Measurements from ENCODE around the gene SLC6A1. TPM values are rescaled to one million over a fixed set of nuclear protein-coding genes. Genes with fewer than 3 reads are reported as not detected.

The SLC6A1 gene
- total RNA-seq, 2 experiments from 2014 or later: not detected

DNA sequence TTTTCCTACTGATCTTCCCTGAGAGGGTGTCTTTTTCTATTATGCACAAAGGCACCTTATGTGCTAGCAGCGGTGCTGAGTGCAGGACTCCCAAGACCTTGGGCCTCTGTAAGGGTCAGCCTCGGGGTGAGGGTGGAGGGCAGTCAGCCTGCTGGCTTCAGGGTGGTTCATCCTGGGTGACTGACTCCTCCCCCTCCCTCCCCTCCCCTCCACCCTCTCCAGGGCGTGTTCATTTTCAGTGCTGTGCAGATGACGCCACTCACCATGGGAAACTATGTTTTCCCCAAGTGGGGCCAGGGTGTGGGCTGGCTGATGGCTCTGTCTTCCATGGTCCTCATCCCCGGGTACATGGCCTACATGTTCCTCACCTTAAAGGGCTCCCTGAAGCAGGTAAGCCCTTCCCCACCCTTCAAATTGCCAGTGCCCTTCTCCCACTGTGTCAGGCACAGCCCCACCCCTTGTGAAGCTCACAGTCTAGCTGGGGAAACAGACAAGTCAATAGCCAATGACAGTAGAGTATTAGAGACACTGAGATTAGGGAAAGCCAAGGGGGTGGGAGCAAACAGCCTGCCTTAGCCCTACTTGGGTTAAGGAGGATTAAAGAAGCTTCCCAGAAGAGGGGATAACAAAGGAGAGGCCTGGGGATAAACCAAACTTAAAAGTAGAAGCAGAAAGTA lies 41.9 kb downstream of the SLC6A1 start:
- no peaks in the 10 kb centered on the region for H3K36me3 ChIP-seq (ENCODE audit: insufficient read depth, low read length)
- Mint-ChIP-seq H3K27me3 (peaks cover 48% of the 10 kb centered on the region), H3K9me3 (no peaks in the 10 kb centered on the region), H3K4me3 (no peak overlapping the region), H3K27ac (no peak overlapping the region), H3K4me1 (ENCODE audit: low read depth) (no peaks in the 10 kb centered on the region), H3K36me3 (ENCODE audit: low read depth) (no peaks in the 10 kb centered on the region)
- H3K27me3 ChIP-seq (ENCODE audit: control insufficient read depth in 1 of 2, insufficient read depth in 2 of 2, low read length in 2 of 2): peaks cover 14 to 30% of the 10 kb centered on the region in 2 experiments
- ChIA-PET POLR2A (no interaction called here), CTCF (no interaction called here)
- no peak overlapping the region for H3K27ac ChIP-seq (ENCODE audit: low read depth in 1 of 2, low read length in 2 of 2)
- H3K4me1 ChIP-seq (ENCODE audit: insufficient read depth, low read length): no peaks in the 10 kb centered on the region
- no peak for DNase-seq
- intact Hi-C loops (cut with DNase I, micrococcal nuclease): no loop called here
- H3K9me3 ChIP-seq (ENCODE audit: control insufficient read depth in 1 of 2, insufficient read depth in 1 of 2, low read length in 2 of 2): peaks cover 0 to 12% of the 10 kb centered on the region in 2 experiments
- H3K4me3 ChIP-seq (ENCODE audit: low read length): no peak overlapping the region
- TF ChIP-seq, protein P1, sequence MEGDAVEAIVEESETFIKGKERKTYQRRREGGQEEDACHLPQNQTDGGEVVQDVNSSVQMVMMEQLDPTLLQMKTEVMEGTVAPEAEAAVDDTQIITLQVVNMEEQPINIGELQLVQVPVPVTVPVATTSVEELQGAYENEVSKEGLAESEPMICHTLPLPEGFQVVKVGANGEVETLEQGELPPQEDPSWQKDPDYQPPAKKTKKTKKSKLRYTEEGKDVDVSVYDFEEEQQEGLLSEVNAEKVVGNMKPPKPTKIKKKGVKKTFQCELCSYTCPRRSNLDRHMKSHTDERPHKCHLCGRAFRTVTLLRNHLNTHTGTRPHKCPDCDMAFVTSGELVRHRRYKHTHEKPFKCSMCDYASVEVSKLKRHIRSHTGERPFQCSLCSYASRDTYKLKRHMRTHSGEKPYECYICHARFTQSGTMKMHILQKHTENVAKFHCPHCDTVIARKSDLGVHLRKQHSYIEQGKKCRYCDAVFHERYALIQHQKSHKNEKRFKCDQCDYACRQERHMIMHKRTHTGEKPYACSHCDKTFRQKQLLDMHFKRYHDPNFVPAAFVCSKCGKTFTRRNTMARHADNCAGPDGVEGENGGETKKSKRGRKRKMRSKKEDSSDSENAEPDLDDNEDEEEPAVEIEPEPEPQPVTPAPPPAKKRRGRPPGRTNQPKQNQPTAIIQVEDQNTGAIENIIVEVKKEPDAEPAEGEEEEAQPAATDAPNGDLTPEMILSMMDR (IDR thresholded peaks at IDR 0.05): no peak
- ATAC-seq (ENCODE audit: poor library complexity): no peak

- Histone ChIP-seq H3K27ac (ENCODE audit: low read depth in 1 of 2, low read length in 2 of 2) (no peak overlapping the region), H3K36me3 (ENCODE audit: insufficient read depth, low read length) (no peaks in the 10 kb centered on the region), H3K9me3 (ENCODE audit: control insufficient read depth in 1 of 2, insufficient read depth in 1 of 2, low read length in 2 of 2) (peaks cover 0 to 12% of the 10 kb centered on the region in 2 experiments), H3K4me1 (ENCODE audit: insufficient read depth, low read length) (no peaks in the 10 kb centered on the region), H3K27me3 (ENCODE audit: control insufficient read depth in 1 of 2, insufficient read depth in 2 of 2, low read length in 2 of 2) (peaks cover 14 to 30% of the 10 kb centered on the region in 2 experiments), H3K4me3 (ENCODE audit: low read length) (no peak overlapping the region)
- TF ChIP-seq, protein P1 (IDR thresholded peaks at IDR 0.05): no peak
- Mint-ChIP-seq H3K9me3 (no peaks in the 10 kb centered on the region), H3K27me3 (peaks cover 60% of the 10 kb centered on the region), H3K4me1 (ENCODE audit: low read depth) (no peaks in the 10 kb centered on the region), H3K27ac (no peak overlapping the region), H3K36me3 (ENCODE audit: low read depth) (no peaks in the 10 kb centered on the region), H3K4me3 (no peak overlapping the region)
- ATAC-seq (ENCODE audit: poor library complexity): no peak
- POLR2A ChIA-PET: no interaction called here
- intact Hi-C loops (cut with DNase I, micrococcal nuclease): no loop called here
- CTCF ChIA-PET: no interaction called here
- DNase-seq: no peak
Measured at GRCh38 chr3:11035757-11036505, 43.4 kb downstream of the SLC6A1 start.

DNA sequence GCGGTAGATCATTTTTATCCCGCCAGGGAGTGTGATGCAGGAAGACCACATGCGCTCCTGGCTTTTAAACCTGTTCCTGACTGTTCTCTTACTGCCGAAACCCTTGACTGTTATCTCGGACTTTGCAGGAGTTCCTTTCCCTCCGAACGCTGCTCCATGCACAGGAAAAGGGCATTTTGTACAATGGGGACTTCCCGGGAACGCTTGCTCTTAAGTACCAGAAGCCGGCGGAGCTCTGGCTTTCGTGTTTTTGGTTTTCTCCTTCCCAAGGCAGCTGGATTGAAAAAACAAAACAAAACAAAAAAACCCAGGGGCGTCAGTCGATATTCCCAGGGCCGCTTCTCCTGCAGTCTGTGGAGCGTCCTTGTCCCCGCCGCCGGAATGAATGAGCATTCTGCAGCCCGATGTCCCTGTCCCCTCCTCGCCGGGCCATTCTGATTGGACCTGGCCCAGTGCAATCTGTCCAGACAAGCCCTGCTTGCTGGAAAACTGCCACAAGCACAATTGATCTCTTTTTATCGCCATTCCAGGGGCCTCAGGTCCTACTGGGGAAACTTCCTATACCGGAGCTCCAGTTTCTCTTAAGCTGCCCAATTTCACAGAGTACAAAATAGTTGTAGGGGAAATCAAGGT lies 44.8 kb downstream of the SLC6A1 start:
- ChIA-PET CTCF (no interaction called here), POLR2A (no interaction called here)
- no peak overlapping the region for H3K27ac Mint-ChIP-seq
- TF ChIP-seq, protein P1 (IDR thresholded peaks at IDR 0.05): no peak
- intact Hi-C loops (cut with DNase I, micrococcal nuclease): no loop called here
- no peaks in the 10 kb centered on the region for H3K36me3 ChIP-seq (ENCODE audit: insufficient read depth, low read length)
- H3K27me3 ChIP-seq (ENCODE audit: control insufficient read depth in 1 of 2, insufficient read depth in 2 of 2, low read length in 2 of 2): peaks cover 14 to 30% of the 10 kb centered on the region in 2 experiments
- ATAC-seq (ENCODE audit: poor library complexity): no peak
- H3K4me3 ChIP-seq (ENCODE audit: low read length): no peak overlapping the region
- no peaks in the 10 kb centered on the region for H3K36me3 Mint-ChIP-seq (ENCODE audit: low read depth)
- H3K9me3 Mint-ChIP-seq: no peaks in the 10 kb centered on the region
- no peak overlapping the region for H3K27ac ChIP-seq (ENCODE audit: low read depth in 1 of 2, low read length in 2 of 2)
- DNase-seq: no peak
- no peak overlapping the region for H3K4me3 Mint-ChIP-seq
- H3K4me1 ChIP-seq (ENCODE audit: insufficient read depth, low read length): no peaks in the 10 kb centered on the region
- H3K4me1 Mint-ChIP-seq (ENCODE audit: low read depth): no peaks in the 10 kb centered on the region
- peaks cover 60% of the 10 kb centered on the region for H3K27me3 Mint-ChIP-seq
- peaks cover 0 to 12% of the 10 kb centered on the region in 2 experiments for H3K9me3 ChIP-seq (ENCODE audit: control insufficient read depth in 1 of 2, insufficient read depth in 1 of 2, low read length in 2 of 2)

Data from CD4-positive, alpha-beta T cell (primary cell).